Measurements from ENCODE around the gene CREB3L2.
A peak's percentile ranks its signal among the peaks of the same experiment; 100 is the strongest.
"Not testable (repeated sequence)": the region's sequence is repeated elsewhere in the genome, so short reads cannot be mapped to it uniquely, and the experiment has no call there.

The CREB3L2 gene, protein sequence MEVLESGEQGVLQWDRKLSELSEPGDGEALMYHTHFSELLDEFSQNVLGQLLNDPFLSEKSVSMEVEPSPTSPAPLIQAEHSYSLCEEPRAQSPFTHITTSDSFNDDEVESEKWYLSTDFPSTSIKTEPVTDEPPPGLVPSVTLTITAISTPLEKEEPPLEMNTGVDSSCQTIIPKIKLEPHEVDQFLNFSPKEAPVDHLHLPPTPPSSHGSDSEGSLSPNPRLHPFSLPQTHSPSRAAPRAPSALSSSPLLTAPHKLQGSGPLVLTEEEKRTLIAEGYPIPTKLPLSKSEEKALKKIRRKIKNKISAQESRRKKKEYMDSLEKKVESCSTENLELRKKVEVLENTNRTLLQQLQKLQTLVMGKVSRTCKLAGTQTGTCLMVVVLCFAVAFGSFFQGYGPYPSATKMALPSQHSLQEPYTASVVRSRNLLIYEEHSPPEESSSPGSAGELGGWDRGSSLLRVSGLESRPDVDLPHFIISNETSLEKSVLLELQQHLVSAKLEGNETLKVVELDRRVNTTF

GRCh38 chr7:138001529-138002095 lies at the start of gene CREB3L2:
Gene CREB3L2, minus strand, starts transcription at chr7:138002086. Its CDS starts 381 bp downstream, at chr7:138001705.
- peak; percentile 65 for DNase-seq

- DNase-seq = no peak
Observed at GRCh38 chr7:138049505-138050116, 47.7 kb upstream of the CREB3L2 start.

GRCh38 chr7:138047907-138048306 lies 46.0 kb upstream of the CREB3L2 start:
- DNase-seq = no peak

- no peak for DNase-seq
Observed at GRCh38 chr7:138044897-138045296, 43.0 kb upstream of the CREB3L2 start.

DNA sequence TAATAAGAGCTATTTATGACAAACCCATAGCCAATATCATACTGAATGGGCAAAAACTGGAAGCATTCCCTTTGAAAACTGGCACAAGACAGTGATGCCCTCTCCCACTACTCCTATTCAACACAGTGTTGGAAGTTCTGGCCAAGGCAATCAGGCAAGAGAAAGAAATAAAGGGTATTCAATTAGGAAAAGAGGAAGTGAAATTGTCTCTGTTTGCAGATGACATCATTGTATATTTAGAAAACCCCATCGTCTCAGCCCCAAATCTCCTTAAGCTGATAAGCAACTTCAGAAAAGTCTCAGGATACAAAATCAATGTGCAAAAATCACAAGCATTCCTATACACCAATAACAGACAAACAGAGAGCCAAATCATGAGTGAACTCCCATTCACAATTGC lies 38.2 kb upstream of the CREB3L2 start:
- DNase-seq = not testable (repeated sequence)

DNA sequence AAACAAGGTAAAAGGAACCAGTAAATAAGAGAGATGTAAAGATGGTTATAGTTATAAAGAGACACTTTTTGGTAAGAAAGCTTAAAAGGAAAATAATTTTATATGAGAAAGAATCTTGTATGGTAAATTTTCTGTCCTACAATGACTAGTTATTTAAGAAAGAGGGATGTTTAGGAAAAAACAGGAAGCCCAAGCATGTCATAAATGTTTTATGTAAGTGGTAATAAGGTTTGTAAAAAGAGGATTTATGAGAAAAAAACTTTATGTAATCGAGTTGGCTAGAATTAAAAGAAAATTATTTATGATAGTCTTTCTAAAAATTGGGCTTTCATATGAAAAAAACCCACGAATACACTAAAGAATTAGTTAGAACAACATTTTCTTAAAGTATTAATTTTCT lies 34.2 kb upstream of the CREB3L2 start:
- no peak for DNase-seq

- no peak for DNase-seq
Observed at GRCh38 chr7:138033241-138033640, 31.4 kb upstream of the CREB3L2 start.

DNA sequence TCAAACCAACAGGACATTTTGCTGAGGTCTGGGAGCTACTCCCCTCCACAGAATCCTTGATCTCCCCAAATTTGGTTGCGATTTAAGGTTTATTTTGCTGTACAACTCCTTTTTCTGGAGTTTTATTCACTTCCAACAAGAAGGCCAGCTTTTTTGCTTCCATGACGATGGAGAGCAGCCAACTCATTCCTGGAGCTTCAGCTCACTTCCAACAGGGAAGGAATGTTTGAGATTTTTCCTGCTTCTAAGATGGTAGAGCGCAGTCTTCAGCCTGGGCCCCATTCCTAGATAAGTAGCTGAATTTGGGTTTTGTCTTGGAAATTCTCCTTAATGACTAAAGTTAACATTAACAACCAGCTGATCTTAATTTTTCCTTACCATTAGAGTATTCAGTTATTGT lies 30.9 kb upstream of the CREB3L2 start:
- DNase-seq = no peak

- no peak for DNase-seq
Observed at GRCh38 chr7:138032186-138032585, 30.3 kb upstream of the CREB3L2 start.

DNA sequence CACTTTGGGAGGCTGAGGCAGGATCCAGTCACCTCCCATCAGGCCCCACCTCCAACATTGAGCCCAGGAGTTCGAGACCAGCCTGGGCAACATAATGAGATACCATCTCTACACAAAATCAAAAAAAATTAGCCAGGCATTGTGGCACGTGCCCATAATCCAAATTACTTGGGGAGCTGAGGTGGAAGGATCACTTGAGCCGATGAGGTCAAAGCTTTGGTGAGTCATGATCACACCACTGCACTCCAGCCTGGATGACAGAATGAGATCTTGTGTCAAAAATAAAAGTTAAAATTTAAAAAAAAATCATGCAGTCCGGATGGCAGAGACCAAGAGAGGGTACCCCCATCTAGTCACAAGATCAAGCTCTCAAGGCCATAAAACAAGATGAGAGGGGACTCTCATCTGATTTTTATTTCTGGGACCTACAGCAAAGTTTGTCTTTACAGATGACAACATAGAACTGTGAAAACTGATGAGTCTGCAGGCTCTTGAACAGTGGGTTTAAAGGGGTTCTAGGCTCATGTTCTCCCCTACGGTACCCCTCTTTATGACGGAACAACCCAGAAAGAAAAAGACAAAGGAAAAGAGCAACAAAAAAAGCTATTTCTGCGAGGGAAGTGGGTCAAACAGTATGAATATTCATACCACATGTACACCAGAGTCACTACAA lies 28.9 kb upstream of the CREB3L2 start:
- DNase-seq = no peak

DNA sequence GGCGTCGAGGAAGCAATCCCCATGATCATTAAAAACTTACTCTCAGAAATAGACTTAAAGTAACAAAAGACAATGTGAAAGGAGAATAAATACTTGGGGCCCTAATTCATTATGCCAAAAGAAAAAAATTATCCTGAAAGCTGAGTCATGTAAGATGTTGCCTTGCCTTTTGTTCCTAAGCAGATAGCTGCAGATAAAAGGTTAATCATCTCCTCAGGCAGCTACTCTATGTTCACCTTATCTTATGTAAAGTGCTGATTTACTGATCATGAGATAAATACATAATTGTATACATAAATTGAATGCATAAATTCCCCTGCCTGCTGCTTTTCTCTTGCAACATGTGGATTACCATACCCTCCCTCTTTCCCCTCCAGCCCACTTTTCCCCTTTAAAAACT lies 28.1 kb upstream of the CREB3L2 start:
- DNase-seq = no peak

GRCh38 chr7:138029126-138029525 lies 27.2 kb upstream of the CREB3L2 start:
- no peak for DNase-seq

DNA sequence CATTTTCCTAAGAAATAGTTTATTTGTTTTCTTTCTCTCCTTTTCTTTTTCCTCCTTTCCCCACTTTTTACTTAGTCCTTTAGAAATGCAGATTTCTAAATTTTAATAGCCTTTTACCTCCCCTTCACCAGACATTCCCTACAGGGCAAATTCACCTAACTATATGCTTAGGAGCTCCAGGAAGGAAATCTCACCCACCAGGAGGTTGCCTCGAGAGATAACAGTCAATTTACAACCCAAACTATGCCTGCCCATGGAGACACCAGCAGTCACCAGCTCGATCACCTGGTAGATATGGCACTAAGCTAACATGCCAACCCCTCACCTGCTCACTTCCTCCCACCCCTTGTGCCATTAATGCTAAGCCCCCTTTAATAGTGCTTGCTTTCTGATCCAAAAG lies 25.2 kb upstream of the CREB3L2 start:
- no peak for DNase-seq

DNA sequence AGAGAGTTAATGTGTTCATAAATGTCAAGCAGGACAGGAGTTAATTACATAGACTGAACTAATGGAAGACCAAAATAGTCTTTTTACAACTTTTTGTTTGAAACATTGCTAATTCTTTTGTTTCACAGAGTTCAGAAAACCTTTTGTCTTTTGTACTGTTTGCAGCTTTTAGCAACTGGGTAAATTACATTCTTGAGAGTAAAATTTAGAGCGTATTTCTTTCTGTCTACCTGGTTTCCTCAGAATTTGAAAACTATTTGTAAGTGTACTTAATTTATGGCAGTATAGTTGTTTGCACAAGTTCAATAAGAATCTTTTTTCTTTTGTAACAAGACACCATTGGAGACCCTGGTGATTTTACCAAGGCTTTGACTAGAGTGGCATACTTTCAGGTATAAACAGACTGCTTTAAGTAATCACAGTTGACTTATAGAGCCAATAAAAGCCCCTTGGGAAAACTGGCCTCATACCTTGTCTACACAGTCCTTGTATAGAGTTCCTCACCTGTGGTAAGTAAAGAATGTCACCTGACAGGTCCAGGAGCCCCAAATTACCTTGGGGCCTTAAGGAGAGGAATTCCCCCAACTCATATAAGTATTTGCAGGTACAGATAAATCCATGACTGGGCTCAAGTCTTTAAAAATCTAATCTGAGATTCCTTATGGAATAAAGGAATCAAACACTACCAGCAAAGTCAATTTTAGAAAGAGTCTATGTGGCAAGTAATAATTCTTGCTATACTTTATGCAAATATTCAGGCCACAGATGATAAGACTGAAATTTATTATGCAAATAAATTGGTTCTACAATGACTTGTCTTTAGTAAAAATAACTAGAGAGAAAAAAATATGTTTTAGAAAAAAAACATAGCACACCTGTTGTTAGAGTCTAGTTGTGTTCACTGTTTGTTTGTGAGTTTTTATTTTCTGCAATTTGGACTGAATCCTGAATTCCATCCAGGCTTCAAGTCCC lies 23.6 kb upstream of the CREB3L2 start:
- DNase-seq = no peak

DNA sequence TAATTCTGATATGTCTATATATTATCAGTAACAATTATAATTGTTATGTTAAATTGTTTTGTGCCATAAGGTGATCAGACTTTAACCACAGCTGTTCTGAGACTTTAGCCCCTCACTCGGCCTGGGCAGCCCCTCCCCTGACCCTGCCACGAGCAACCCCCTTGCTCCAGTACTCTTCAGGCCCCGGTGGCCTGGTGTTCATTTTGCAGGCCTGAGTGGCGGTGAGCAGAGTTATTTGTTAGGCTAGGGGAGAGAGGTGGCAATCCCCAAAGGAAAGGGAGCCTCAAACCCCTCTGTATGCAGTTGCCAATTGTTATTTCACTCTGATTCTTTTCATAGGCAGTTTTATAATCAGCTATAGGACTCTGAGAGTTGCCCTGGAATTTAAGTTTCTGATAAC lies 22.9 kb upstream of the CREB3L2 start:
- no peak for DNase-seq

DNA sequence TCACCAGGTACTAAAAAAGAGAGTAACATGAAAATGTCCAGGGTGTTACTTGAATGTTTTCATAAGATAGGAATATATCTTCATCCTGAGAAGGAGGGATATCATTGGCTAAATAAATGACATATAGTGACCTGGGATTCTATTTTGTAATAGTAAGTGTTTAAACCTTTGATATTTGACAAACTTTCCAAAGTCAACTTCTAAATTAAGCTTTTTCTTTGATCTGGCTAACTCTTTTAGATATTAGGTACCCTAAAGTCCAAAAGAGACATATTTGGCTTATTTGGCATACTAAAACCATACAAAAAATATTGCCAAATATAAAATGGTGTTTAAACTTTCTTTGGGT lies 22.4 kb upstream of the CREB3L2 start:
- no peak for DNase-seq

DNA sequence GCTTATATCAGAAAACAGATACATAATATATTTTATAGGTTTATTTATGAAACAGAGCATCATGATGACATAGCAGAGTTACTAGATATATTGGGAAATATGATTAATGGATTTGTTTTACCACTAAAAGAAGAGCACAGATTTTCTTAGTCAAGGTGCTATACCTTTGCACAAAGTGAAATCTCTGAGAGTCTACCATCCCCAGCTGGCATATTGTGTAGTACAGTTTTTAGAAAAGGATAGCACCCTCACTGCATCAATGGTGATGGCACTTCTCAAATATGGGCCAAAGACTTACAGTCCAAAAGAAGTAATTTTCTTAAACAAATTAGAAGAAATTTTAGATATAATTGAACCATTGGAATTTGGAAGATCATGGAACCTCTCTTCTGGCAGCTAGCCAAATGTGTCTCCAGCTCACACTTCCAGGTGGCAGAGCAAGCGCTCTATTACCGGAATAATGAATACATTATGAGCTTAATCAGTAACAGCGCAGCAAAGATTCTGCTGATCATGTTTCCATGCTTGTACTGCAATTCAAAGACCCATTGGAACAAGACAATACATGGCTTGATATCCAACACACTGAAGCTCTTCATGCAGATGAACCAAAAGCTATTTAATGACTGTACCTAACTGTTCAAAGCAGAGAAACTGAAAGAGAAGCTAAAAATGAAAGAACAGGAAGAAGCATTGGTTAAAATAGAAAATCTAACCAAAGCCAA lies 21.9 kb upstream of the CREB3L2 start:
- DNase-seq = no peak

DNA sequence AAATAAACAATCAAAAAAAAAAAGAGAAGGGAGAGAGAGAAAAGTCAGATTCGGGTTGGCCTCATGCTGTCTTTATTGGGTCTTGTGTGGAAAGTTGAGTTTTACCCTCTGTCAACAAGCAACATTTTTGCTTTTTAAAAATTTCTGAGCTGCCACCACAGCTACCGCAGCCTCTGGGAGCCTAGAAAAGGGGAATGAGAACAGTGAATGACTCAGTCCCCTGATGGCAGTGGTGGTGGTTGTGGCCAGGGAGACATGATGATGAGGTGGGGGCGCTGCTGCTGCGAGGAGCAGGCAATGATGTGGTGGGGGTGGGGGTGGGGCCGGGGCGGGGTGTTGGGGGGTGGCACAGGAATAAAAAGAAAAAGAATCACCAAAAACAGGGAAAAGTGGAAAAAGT lies 20.0 kb upstream of the CREB3L2 start:
- no peak for DNase-seq

- no peak for DNase-seq
Observed at GRCh38 chr7:138017992-138018391, 16.1 kb upstream of the CREB3L2 start.

- no peak for DNase-seq
Observed at GRCh38 chr7:138015096-138015495, 13.2 kb upstream of the CREB3L2 start.

- DNase-seq = no peak
Observed at GRCh38 chr7:138014686-138015085, 12.8 kb upstream of the CREB3L2 start.

DNA sequence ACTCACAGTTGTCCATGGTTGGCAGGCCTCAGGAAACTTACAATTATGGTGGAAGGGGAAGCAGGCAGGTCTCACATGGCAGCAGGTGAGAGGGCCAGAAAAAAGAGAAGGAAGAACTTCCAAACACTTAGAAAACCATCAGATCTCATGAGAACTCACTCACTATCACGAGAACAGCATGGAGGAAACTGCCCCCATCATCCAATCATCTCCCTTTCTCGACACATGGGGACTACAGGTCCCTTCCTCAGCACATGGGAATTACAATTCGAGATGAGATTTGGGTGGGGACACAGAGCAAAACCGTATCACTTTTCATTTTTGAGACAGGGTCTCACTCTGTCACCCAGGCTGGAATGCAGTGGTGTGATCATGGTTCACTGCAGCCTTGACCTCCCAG lies 12.3 kb upstream of the CREB3L2 start:
- not testable (repeated sequence) for DNase-seq

Measured in hematopoietic multipotent progenitor cell treated with erythropoietin and hydrocortisone succinate and interleukin-3 and kit ligand, for 8 days (in vitro differentiated cells).